Activated CD8-positive, alpha-beta T cell treated with anti-CD3 and anti-CD28 coated beads, Interleukin-2, amount 10 ng/mL, durations not matched to agents 7 days and 5 days (primary cell): ENCODE results near the gene GALR1. TPM values are rescaled to one million over a fixed set of nuclear protein-coding genes. Genes with fewer than 3 reads are reported as not detected.
"Not testable (repeated sequence)": the region's sequence is repeated elsewhere in the genome, so short reads cannot be mapped to it uniquely, and the experiment has no call there.

Experiments used
- ATAC-seq: fragments of 150-1000 bp; cut with Tn5 transposase; one replicate; pipeline ENCODE4 v1.10.0; 2021; ENCODE audit warnings: moderate library complexity
- CTCF ChIA-PET: fragments of 350-600 bp; sonication (Branson Sonifier 250); formaldehyde crosslinking; loops from one replicate; lab custom pipeline; 2021; ENCODE audit warnings: antibody characterized with exemption; lab: Charles Lee
- POLR2A ChIA-PET: fragments of 350-600 bp; sonication (Branson Sonifier 250); formaldehyde crosslinking; loops from one replicate; lab custom pipeline; 2021; ENCODE audit warnings: antibody characterized with exemption; lab: Charles Lee
- DNase-seq: peaks from one replicate; pipeline ENCODE4 v3.0.0-alpha.2; 2020
- H3K27ac Mint-ChIP-seq: one replicate; pipeline ENCODE4 v1.8.0; 2021; ENCODE audit warnings: mild to moderate bottlenecking, mixed read lengths
- H3K27me3 Mint-ChIP-seq: one replicate; pipeline ENCODE4 v1.8.0; 2021; ENCODE audit warnings: low read depth, mixed read lengths
- H3K36me3 Mint-ChIP-seq: one replicate; pipeline ENCODE4 v1.8.0; 2021; ENCODE audit warnings: low read depth, mixed read lengths
- H3K4me1 Mint-ChIP-seq: one replicate; pipeline ENCODE4 v1.8.0; 2021; ENCODE audit warnings: low read depth, mixed read lengths
- H3K4me3 Mint-ChIP-seq: one replicate; pipeline ENCODE4 v1.8.0; 2021; ENCODE audit warnings: mild to moderate bottlenecking, mixed read lengths
- H3K9me3 Mint-ChIP-seq: one replicate; pipeline ENCODE4 v1.8.0; 2022; ENCODE audit warnings: mixed read lengths; ENCODE audit not compliant: insufficient read depth
- total RNA-seq, 2 experiments: library from RNA; stranded (reverse); gene quantifications; one replicate each; pipeline ENCODE4 v1.2.3, GENCODE V29; 2021

Gene GALR1
- total RNA-seq, 2 experiments from 2014 or later = not detected

DNA sequence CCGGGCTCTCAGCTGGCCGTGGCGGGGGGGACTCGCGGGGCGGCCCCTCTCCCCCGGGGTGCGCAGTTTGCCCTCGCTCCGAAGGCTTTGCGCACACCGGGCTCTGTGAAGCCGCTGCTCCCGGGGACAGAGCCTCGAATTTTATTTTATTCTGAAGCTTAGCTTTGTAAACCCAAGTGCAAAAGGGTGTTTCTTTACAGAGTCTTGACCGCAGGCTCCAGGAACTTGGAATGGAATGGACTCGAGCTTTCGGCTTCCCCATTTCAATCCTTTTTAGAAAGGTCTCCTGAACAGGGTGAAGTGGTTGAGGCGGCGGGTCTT is 2.0 kb downstream of the GALR1 start:
- Mint-ChIP-seq H3K4me1 (peaks cover 8% of the 10 kb centered on the region), H3K9me3 (peaks cover 7% of the 10 kb centered on the region), H3K4me3 (no peak overlapping the region), H3K36me3 (peaks cover 4% of the 10 kb centered on the region), H3K27me3 (peaks cover 71% of the 10 kb centered on the region), H3K27ac (no peak overlapping the region)
- DNase-seq (no peak), ATAC-seq (no peak)
- ChIA-PET POLR2A (no interaction called here), CTCF (no interaction called here)

DNA sequence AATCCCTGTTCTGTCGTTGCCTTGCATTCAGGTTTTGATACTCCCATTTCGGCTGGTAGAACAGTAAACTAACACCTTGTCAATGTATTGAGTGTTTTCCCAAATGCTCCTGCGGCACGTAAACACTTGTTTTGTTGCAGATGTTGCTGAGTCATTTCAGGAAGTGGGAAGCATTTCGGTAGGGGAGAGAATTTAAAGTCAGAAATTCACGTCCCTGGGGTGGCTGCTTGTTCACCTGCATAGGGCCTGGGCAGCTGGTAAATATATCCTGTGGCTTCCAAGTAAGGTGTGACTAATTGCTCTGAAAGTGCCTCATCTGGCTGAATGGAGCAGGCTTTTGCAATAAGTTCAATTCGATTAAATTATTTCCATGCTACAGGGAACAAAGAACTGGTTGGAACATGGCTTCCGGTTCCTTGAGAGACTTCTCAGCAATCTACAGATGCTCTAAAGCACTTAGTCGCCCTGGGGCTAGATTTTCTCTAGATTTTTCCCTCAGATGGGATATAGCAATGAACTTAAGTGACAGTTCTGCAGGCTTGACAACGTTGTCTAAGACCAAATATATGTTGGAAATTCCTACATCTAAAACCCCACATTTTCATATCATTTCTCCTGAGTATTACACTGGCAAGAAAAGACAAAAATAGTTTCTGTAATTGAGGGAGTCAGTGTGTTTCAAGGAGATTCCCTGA is 5.2 kb downstream of the GALR1 start:
- H3K9me3 Mint-ChIP-seq = no peaks in the 10 kb centered on the region
- H3K4me1 Mint-ChIP-seq = peaks cover 2% of the 10 kb centered on the region
- no peak overlapping the region for H3K4me3 Mint-ChIP-seq
- POLR2A ChIA-PET = no interaction called here
- CTCF ChIA-PET = interaction anchor here (1.2 kb wide), 1 partner anchor 452 kb away, joined by 4 read pairs; no protein-coding TSS in a partner anchor
- ATAC-seq = no peak
- peaks cover 3% of the 10 kb centered on the region for H3K36me3 Mint-ChIP-seq
- peaks cover 51% of the 10 kb centered on the region for H3K27me3 Mint-ChIP-seq
- DNase-seq = no peak
- no peak overlapping the region for H3K27ac Mint-ChIP-seq

DNA sequence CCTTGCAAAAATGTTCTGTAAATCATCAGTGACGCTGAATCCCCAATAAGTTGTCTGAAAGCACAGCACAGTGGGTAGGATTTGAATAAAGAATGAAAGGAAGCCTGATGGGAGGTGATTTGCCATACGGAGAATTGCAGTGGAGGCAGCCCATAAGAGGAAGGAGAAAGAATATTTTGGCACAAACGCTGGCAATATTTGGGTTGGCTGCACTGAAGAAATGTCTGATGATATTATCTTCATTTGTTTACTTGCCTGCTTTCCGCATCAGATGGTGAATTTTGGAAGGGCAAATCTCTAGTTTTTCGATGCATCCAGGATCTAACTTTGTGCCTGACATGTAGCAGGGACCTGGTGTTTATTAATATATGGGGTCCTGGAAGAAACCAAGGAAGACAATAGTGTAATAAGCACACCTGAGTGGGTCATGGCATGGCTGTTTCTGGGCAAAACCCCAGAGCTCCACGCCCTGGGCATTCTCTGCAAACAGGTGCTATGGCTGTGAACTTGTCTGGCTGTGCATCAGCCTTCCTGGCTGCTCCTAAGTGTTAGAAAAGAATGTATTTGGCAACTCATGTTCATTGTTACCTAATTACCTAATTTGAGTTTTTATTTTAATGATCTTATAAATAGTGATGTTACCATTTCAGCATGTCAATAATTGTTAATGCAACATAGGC is 5.9 kb downstream of the GALR1 start:
- CTCF ChIA-PET = no interaction called here

DNA sequence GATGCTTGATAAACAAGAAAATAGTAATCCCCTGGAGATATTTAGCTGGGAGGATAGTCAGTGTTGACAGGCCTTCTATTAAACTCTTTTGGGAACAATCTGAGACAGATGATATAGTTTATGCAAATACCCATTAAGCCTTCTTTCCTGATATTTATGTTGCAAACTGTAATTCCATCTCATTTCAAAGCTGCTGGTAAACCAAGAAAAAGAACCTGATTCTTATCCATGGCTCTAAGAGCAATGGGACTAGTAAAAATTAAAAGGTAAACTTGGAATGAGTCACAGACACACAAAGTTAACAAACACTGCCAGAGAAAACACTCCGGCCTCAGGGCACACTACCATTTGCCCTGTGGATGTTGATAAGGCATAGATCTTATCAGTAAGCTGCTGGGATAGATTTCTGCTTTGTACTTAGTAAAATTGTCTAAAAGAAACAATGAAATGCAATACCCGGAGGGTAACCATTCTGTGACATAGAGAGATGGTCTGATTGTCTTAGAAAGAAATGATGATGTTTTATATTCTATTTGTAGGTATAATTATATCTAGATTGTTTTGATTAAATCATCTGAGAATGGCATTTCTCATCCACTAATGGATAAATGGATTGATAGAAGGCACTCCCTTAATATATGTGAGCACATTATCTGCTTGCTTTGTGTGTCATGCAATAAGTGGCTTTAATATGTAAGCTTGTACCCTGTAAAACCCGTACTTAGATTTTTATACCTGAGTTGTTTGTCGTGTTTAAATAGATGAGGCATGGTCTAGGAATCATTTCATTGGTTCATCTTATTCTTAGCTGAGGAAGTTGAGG is 13.2 kb downstream of the GALR1 start:
- Mint-ChIP-seq H3K9me3 (peaks cover 5% of the 10 kb centered on the region), H3K4me1 (no peaks in the 10 kb centered on the region), H3K27me3 (peaks cover 8% of the 10 kb centered on the region), H3K36me3 (no peaks in the 10 kb centered on the region), H3K4me3 (no peak overlapping the region), H3K27ac (no peak overlapping the region)
- ChIA-PET CTCF (no interaction called here), POLR2A (no interaction called here)
- DNase-seq (no peak), ATAC-seq (no peak)

More for the DNA sequence above, 5.9 kb downstream of the GALR1 start:
- POLR2A ChIA-PET = no interaction called here
- H3K27ac Mint-ChIP-seq = no peak overlapping the region
- no peak for DNase-seq
- peaks cover 2% of the 10 kb centered on the region for H3K4me1 Mint-ChIP-seq
- peaks cover 52% of the 10 kb centered on the region for H3K27me3 Mint-ChIP-seq
- no peak for ATAC-seq
- no peak overlapping the region for H3K4me3 Mint-ChIP-seq
- H3K36me3 Mint-ChIP-seq = peaks cover 3% of the 10 kb centered on the region
- no peaks in the 10 kb centered on the region for H3K9me3 Mint-ChIP-seq

DNA sequence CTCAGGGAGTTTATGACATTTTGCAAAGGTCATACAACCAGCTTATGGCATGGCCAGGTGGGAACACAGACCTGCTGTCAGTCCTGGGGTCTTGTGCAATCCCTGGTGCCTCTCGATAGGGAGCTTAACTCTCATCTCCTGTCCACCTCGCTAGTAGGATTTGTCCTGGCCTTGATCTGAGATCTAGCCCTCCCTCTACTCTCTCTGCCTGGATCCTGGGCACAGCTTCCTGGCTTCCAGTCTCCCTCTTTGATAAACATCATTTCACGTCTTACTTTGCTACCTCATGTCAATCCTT is 13.8 kb downstream of the GALR1 start:
- Mint-ChIP-seq H3K9me3 (peaks cover 5% of the 10 kb centered on the region), H3K4me3 (no peak overlapping the region), H3K27ac (no peak overlapping the region), H3K36me3 (no peaks in the 10 kb centered on the region), H3K27me3 (peaks cover 11% of the 10 kb centered on the region), H3K4me1 (no peaks in the 10 kb centered on the region)
- no peak for ATAC-seq
- no peak for DNase-seq
- ChIA-PET CTCF (no interaction called here), POLR2A (no interaction called here)

DNA sequence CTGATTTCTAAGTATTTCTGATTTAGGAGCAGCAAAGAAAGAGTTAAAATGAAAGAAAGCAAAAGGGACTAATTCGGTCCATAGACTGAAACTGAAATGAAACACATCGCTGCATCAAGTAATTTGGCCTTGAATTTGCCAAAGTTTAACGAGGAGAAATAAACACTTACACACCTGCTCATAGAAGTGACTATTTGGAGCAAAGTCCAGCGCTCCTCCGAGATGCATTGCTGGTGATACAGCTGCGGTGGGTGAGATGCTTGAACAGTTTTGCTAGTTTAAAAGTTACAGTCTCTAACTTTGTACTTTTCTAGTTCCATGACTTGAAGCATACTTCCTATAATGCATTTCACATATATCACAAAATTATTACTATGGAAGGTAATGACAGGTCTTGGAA is 18.3 kb downstream of the GALR1 start:
- no peaks in the 10 kb centered on the region for H3K36me3 Mint-ChIP-seq
- ChIA-PET CTCF (no interaction called here), POLR2A (no interaction called here)
- H3K4me3 Mint-ChIP-seq = no peak overlapping the region
- H3K4me1 Mint-ChIP-seq = no peaks in the 10 kb centered on the region
- H3K27ac Mint-ChIP-seq = no peak overlapping the region
- no peak for ATAC-seq
- H3K9me3 Mint-ChIP-seq = peaks cover 5% of the 10 kb centered on the region
- no peak for DNase-seq
- H3K27me3 Mint-ChIP-seq = peaks cover 25% of the 10 kb centered on the region

DNA sequence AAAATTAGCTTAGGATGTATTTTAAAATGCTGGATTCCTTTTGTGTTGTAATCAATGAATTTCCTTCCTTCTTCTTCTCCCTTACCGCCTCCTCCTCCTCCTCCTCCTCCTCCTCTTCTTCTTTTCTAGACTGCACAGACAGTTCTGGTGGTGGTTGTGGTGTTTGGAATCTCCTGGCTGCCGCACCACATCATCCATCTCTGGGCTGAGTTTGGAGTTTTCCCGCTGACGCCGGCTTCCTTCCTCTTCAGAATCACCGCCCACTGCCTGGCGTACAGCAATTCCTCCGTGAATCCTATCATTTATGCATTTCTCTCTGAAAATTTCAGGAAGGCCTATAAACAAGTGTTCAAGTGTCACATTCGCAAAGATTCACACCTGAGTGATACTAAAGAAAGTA is 18.8 kb downstream of the GALR1 start:
- Mint-ChIP-seq H3K27me3 (peaks cover 25% of the 10 kb centered on the region), H3K4me3 (no peak overlapping the region), H3K4me1 (no peaks in the 10 kb centered on the region), H3K9me3 (peaks cover 5% of the 10 kb centered on the region), H3K36me3 (no peaks in the 10 kb centered on the region), H3K27ac (no peak overlapping the region)
- DNase-seq (no peak), ATAC-seq (no peak)
- ChIA-PET POLR2A (no interaction called here), CTCF (no interaction called here)

DNA sequence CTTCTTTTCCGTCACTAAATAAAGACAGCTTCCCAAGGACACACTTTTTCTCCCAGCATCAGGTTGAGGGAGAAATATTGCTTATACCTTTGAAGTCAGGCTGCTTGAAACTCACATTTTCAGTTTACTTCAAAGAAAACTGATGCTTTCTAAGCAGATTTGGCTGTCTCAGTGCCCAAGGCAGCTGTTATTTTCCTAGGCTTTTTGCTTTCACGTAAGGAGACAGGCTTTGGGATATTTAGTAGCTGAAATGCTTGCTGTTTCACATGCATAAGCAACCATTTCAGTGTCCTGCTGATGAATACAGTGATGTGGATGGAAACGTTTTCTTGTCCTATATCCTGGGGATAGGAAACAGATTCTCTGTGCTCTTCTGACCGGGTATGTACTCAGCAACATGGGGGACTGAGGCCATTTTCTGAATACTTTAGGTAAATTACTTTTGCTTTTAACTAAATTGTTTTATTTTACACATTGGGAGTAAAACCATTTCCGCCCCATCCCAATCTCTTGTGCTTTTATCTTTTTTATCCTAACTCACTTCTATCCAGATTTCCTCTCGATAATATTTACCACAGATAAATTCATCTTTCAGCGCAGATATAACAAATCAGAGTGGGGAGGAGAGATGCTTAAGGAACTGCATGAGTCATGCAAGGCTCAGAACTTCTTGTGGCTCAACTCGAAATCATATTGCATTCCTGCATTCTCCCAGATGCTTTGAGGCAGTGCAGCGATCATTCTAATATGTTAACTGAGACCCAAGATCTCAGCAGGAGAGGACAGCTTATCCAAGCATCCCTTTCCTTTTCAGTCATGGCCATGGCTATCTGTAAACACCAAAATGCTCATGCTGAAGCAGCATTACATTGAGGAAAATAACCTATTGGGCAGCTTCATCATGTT is 22.2 kb downstream of the GALR1 start:
- CTCF ChIA-PET = no interaction called here
- no peaks in the 10 kb centered on the region for H3K4me1 Mint-ChIP-seq

DNA sequence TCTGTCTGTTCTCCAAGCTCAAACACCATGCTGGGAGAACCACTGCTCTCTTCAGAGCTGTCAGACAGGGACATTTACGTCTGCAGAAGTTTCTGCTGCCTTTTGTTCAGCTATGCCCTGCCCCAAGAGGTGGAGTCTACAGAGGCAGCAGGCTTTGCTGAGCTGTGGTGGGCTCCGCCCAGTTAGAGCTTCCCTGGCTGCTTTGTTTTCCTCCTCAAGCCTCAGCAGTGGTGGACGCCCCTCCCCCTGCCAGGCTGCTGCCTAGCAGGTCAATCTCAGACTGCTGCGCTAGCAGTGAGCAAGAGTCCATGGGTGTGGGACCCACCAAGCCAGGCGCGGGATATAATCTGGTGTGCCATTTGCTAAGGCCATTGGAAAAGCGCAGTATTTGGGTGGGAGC is 41.2 kb downstream of the GALR1 start:
- H3K36me3 Mint-ChIP-seq, H3K4me3 Mint-ChIP-seq, DNase-seq, H3K9me3 Mint-ChIP-seq, ATAC-seq, CTCF ChIA-PET, H3K4me1 Mint-ChIP-seq, POLR2A ChIA-PET, H3K27ac Mint-ChIP-seq: not testable (repeated sequence)
- H3K27me3 Mint-ChIP-seq = peaks cover 12% of the 10 kb centered on the region

More for the DNA sequence above, 22.2 kb downstream of the GALR1 start:
- H3K4me3 Mint-ChIP-seq = no peak overlapping the region
- no peak overlapping the region for H3K27ac Mint-ChIP-seq
- ATAC-seq = no peak
- no peak for DNase-seq
- no peaks in the 10 kb centered on the region for H3K9me3 Mint-ChIP-seq
- POLR2A ChIA-PET = no interaction called here
- H3K36me3 Mint-ChIP-seq = no peaks in the 10 kb centered on the region
- peaks cover 28% of the 10 kb centered on the region for H3K27me3 Mint-ChIP-seq

DNA sequence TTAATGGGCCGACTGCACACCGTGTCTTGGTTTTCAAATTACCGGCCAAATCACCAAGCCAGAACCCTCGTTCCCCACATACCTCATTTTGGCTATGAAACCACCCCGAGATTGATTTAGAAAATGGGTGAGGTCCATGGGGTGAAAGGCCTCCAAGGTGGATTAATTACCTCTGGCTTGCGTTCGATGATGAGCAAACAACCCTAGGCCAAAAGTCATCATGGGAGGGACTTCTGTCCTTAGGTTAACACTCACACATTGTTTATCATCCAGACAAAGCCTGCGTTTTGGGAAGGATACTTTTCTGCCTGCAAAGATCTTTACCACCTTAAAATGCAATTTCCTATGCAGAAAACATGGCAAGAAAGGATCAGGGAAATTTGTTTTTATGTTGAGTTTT is 48.5 kb downstream of the GALR1 start:
- no peaks in the 10 kb centered on the region for H3K4me1 Mint-ChIP-seq
- H3K9me3 Mint-ChIP-seq = no peaks in the 10 kb centered on the region
- ATAC-seq = no peak
- H3K27ac Mint-ChIP-seq = no peak overlapping the region
- no peak for DNase-seq
- ChIA-PET POLR2A (no interaction called here), CTCF (no interaction called here)
- peaks cover 3% of the 10 kb centered on the region for H3K27me3 Mint-ChIP-seq
- no peak overlapping the region for H3K4me3 Mint-ChIP-seq
- no peaks in the 10 kb centered on the region for H3K36me3 Mint-ChIP-seq

DNA sequence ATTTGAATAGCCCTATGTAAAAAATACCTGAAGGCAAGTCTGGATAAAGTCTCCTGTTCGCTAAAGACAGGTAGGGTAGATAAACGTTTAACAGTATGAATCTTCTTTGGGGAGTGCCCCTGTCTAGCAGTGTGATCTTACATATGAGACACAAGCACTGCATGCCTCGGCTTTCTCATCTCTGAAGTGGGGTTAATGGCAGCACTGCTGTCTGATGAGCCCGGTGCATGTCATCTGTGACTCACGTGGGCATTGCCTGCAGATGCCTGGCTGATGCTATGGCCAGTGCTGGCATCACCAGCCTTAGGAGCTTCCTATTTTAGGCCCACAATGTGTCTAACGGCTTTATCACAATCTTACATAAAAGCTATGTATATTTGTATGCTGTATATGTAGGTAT is 50.1 kb downstream of the GALR1 start:
- Mint-ChIP-seq H3K9me3 (no peaks in the 10 kb centered on the region), H3K4me3 (no peak overlapping the region), H3K27me3 (peaks cover 3% of the 10 kb centered on the region), H3K36me3 (no peaks in the 10 kb centered on the region), H3K4me1 (no peaks in the 10 kb centered on the region), H3K27ac (no peak overlapping the region)
- no peak for DNase-seq
- POLR2A ChIA-PET = no interaction called here
- CTCF ChIA-PET = no interaction called here
- no peak for ATAC-seq
